Measurements from ENCODE around the gene RCOR3. TPM values are rescaled to one million over a fixed set of nuclear protein-coding genes. Genes with fewer than 3 reads are reported as not detected.

Gene RCOR3
- total and polyA plus RNA-seq, 2 experiments from 2014 or later: 13.8 to 25.8 TPM

GRCh38 chr1:211257826-211258225, 1.3 kb upstream of the RCOR3 start:
- Histone ChIP-seq H3K4me3 (peak overlapping the region; percentile 77), H3K9ac (peak overlapping the region; percentile 94), H4K20me1 (ENCODE audit: insufficient read depth) (no peaks in the 10 kb centered on the region), H3F3A (ENCODE audit: insufficient read depth) (peaks cover 24% of the 10 kb centered on the region), H3K36me3 (ENCODE audit: low read depth) (0 out of 2 replicates have a peak, but pooled peaks cover 4% of the 10 kb centered on the region), H3K27me3 (replicated peaks; ENCODE audit: insufficient read depth) (no peaks in the 10 kb centered on the region), H3K27ac (peak overlapping the region; percentile 92), H2AFZ (peak overlapping the region; percentile 94), H3K9me3 (ENCODE audit: low read depth) (no peaks in the 10 kb centered on the region), H3K4me1 (ENCODE audit: insufficient read depth) (peaks cover 11% of the 10 kb centered on the region), H3K9me2 (ENCODE audit: insufficient read depth) (no peaks in the 10 kb centered on the region), H3K4me2 (ENCODE audit: unreplicated experiment) (peak overlapping the region; percentile 95), H3K79me2 (ENCODE audit: insufficient read depth) (peaks cover 34% of the 10 kb centered on the region)
- 0% methylated on average over 2 of the region's 2 CpGs for WGBS, 2 experiments (ENCODE audit: low coverage in 1 of 2, low lambda C conversion rate in 2 of 2, missing lambda C conversion rate in 2 of 2)
- peak; percentile 51 for DNase-seq
- in situ Hi-C loops (cut with MboI): no loop called here
- TF ChIP-seq EZH2phosphoT487 (IDR thresholded peaks at IDR 0.05; ENCODE audit: insufficient read depth, low read depth) (no peak), EZH2 (IDR thresholded peaks at IDR 0.05; ENCODE audit: insufficient read depth, poor library complexity, severe bottlenecking) (no peak)

- peak; percentile 88 for DNase-seq
- H4K20me1 ChIP-seq (ENCODE audit: insufficient read depth): no peaks in the 10 kb centered on the region
- WGBS, 2 experiments (ENCODE audit: low coverage in 1 of 2, low lambda C conversion rate in 2 of 2, missing lambda C conversion rate in 2 of 2): 3% methylated on average over 17 of the region's 17 CpGs
- H3K9me3 ChIP-seq (ENCODE audit: low read depth): no peaks in the 10 kb centered on the region
- H3F3A ChIP-seq (ENCODE audit: insufficient read depth): peaks cover 24% of the 10 kb centered on the region
- no peaks in the 10 kb centered on the region for H3K27me3 ChIP-seq (replicated peaks; ENCODE audit: insufficient read depth)
- H3K36me3 ChIP-seq (ENCODE audit: low read depth): 0 out of 2 replicates have a peak, but pooled peaks cover 4% of the 10 kb centered on the region
- H3K9ac ChIP-seq: peak overlapping the region; percentile 94
- in situ Hi-C loops (cut with MboI): no loop called here
- peak overlapping the region; percentile 94 for H2AFZ ChIP-seq
- H3K9me2 ChIP-seq (ENCODE audit: insufficient read depth): no peaks in the 10 kb centered on the region
- peak overlapping the region; percentile 92 for H3K27ac ChIP-seq
- TF ChIP-seq EZH2 (IDR thresholded peaks at IDR 0.05; ENCODE audit: insufficient read depth, poor library complexity, severe bottlenecking) (no peak), EZH2phosphoT487 (IDR thresholded peaks at IDR 0.05; ENCODE audit: insufficient read depth, low read depth) (no peak)
- peak overlapping the region; percentile 95 for H3K4me2 ChIP-seq (ENCODE audit: unreplicated experiment)
- H3K4me1 ChIP-seq (ENCODE audit: insufficient read depth): peaks cover 11% of the 10 kb centered on the region
- peaks cover 37% of the 10 kb centered on the region for H3K79me2 ChIP-seq (ENCODE audit: insufficient read depth)
- peak overlapping the region; percentile 77 for H3K4me3 ChIP-seq
Observed at GRCh38 chr1:211258310-211258755, 833 bp upstream of the RCOR3 start.

- peak overlapping the region; percentile 94 for H3K9ac ChIP-seq
- peak overlapping the region; percentile 92 for H3K27ac ChIP-seq
- peak overlapping the region; percentile 91 for H3K4me2 ChIP-seq (ENCODE audit: unreplicated experiment)
- peak overlapping the region; percentile 88 for H3K4me3 ChIP-seq
- no peaks in the 10 kb centered on the region for H3K27me3 ChIP-seq (replicated peaks; ENCODE audit: insufficient read depth)
- no peaks in the 10 kb centered on the region for H3K9me3 ChIP-seq (ENCODE audit: low read depth)
- H3K9me2 ChIP-seq (ENCODE audit: insufficient read depth): no peaks in the 10 kb centered on the region
- H3K36me3 ChIP-seq (ENCODE audit: low read depth): 0 out of 2 replicates have a peak, but pooled peaks cover 5% of the 10 kb centered on the region
- WGBS, 2 experiments (ENCODE audit: low coverage in 1 of 2, low lambda C conversion rate in 2 of 2, missing lambda C conversion rate in 2 of 2): 0 to 2% methylated on average over 16 to 34 of the region's 39 CpGs
- H2AFZ ChIP-seq: peak overlapping the region; percentile 87
- H3K79me2 ChIP-seq (ENCODE audit: insufficient read depth): peaks cover 51% of the 10 kb centered on the region
- H3F3A ChIP-seq (ENCODE audit: insufficient read depth): peaks cover 24% of the 10 kb centered on the region
- peaks cover 11% of the 10 kb centered on the region for H3K4me1 ChIP-seq (ENCODE audit: insufficient read depth)
- no peak for TF ChIP-seq EZH2 (IDR thresholded peaks at IDR 0.05; ENCODE audit: insufficient read depth, poor library complexity, severe bottlenecking)
- no peak for TF ChIP-seq EZH2phosphoT487 (IDR thresholded peaks at IDR 0.05; ENCODE audit: insufficient read depth, low read depth)
- H4K20me1 ChIP-seq (ENCODE audit: insufficient read depth): 0 out of 2 replicates have a peak, but pooled peaks cover 4% of the 10 kb centered on the region
- DNase-seq: peak; percentile 80
- in situ Hi-C loops (cut with MboI): no loop called here
Observed at GRCh38 chr1:211259638-211260126, 516 bp downstream of the RCOR3 start.

- H3K4me3 ChIP-seq: peak overlapping the region; percentile 88
- H3K9ac ChIP-seq: peak overlapping the region; percentile 84
- H3K79me2 ChIP-seq (ENCODE audit: insufficient read depth): peaks cover 58% of the 10 kb centered on the region
- peaks cover 11% of the 10 kb centered on the region for H3K4me1 ChIP-seq (ENCODE audit: insufficient read depth)
- no peaks in the 10 kb centered on the region for H3K9me3 ChIP-seq (ENCODE audit: low read depth)
- H3K27me3 ChIP-seq (replicated peaks; ENCODE audit: insufficient read depth): no peaks in the 10 kb centered on the region
- peak overlapping the region; percentile 72 for H3K27ac ChIP-seq
- 0 out of 2 replicates have a peak, but pooled peaks cover 8% of the 10 kb centered on the region for H3K36me3 ChIP-seq (ENCODE audit: low read depth)
- DNase-seq: peak; percentile 90
- H3F3A ChIP-seq (ENCODE audit: insufficient read depth): peaks cover 24% of the 10 kb centered on the region
- in situ Hi-C loops (cut with MboI): no loop called here
- H3K9me2 ChIP-seq (ENCODE audit: insufficient read depth): no peaks in the 10 kb centered on the region
- 1% methylated on average over 41 to 47 of the region's 59 CpGs for WGBS, 2 experiments (ENCODE audit: low coverage in 1 of 2, low lambda C conversion rate in 2 of 2, missing lambda C conversion rate in 2 of 2)
- TF ChIP-seq EZH2 (IDR thresholded peaks at IDR 0.05; ENCODE audit: insufficient read depth, poor library complexity, severe bottlenecking) (no peak), EZH2phosphoT487 (IDR thresholded peaks at IDR 0.05; ENCODE audit: insufficient read depth, low read depth) (no peak)
- peak overlapping the region; percentile 91 for H3K4me2 ChIP-seq (ENCODE audit: unreplicated experiment)
- peak overlapping the region; percentile 85 for H2AFZ ChIP-seq
- H4K20me1 ChIP-seq (ENCODE audit: insufficient read depth): 0 out of 2 replicates have a peak, but pooled peaks cover 4% of the 10 kb centered on the region
Observed at GRCh38 chr1:211260141-211261107, 1.3 kb downstream of the RCOR3 start.
